SU-DHL-6 (cell line): ENCODE data around the gene SUCLG2.

ENCODE experiments used
- H2AFZ ChIP-seq: fragments of 200-600 bp; sonication (generic); 2 replicates; pipeline ENCODE4 v1.6.1; 2014; ENCODE audit warnings: low read depth, mild to moderate bottlenecking, moderate library complexity, mixed read lengths, antibody characterized with exemption, low read length; ENCODE audit not compliant: severe bottlenecking
- H3F3A ChIP-seq: fragments of 200-600 bp; shearing (Covaris generic); 2 replicates; pipeline ENCODE4 v1.6.0; 2016; ENCODE audit warnings: antibody characterized with exemption, mild to moderate bottlenecking; ENCODE audit not compliant: insufficient read depth
- H3K27ac ChIP-seq: fragments of 200-600 bp; sonication (generic); 2 replicates; pipeline ENCODE4 v1.5.1; 2016; ENCODE audit warnings: low read depth, mild to moderate bottlenecking, low read length, moderate library complexity, mixed read lengths
- H3K27me3 ChIP-seq: fragments of 200-600 bp; sonication (generic), shearing (Covaris generic); 2 replicates; pipeline ENCODE4 v1.6.0; 2014; ENCODE audit warnings: mild to moderate bottlenecking, low read length
- H3K36me3 ChIP-seq: fragments of 200-600 bp; sonication (generic); 2 replicates; pipeline ENCODE4 v1.6.1; 2014; ENCODE audit warnings: mild to moderate bottlenecking, low read length, mixed read lengths
- H3K4me2 ChIP-seq: fragments of 300-600, 200-600 bp; shearing (Covaris generic), sonication (generic); 2 replicates; pipeline ENCODE4 v1.6.0; 2014; ENCODE audit warnings: low read length, low read depth, mild to moderate bottlenecking; ENCODE audit not compliant: poor library complexity, severe bottlenecking
- H3K4me3 ChIP-seq: fragments of 200-600 bp; sonication (generic); 2 replicates; pipeline ENCODE4 v1.5.1; 2014; ENCODE audit warnings: antibody characterized with exemption, low read length, mild to moderate bottlenecking, mixed read lengths; ENCODE audit not compliant: insufficient read depth, poor library complexity, severe bottlenecking
- H3K79me2 ChIP-seq: fragments of 200-600 bp; sonication (generic); 2 replicates; pipeline ENCODE4 v1.6.1; 2014; ENCODE audit warnings: mild to moderate bottlenecking, low read length, moderate library complexity; ENCODE audit not compliant: insufficient read depth
- H3K9ac ChIP-seq: fragments of 200-600 bp; sonication (generic); 2 replicates; pipeline ENCODE4 v1.7.0; 2014; ENCODE audit warnings: mild to moderate bottlenecking, low read length
- H3K9me2 ChIP-seq: fragments of 200-600 bp; sonication (generic); replicated peaks from 2 replicates; pipeline ENCODE4 v1.6.1; 2014; ENCODE audit warnings: low read length; ENCODE audit not compliant: insufficient read depth
- H3K9me3 ChIP-seq: fragments of 200-600 bp; sonication (generic); 2 replicates; pipeline ENCODE4 v1.6.1; 2014; ENCODE audit warnings: low read length, mixed read lengths; ENCODE audit not compliant: insufficient read depth
- H4K20me1 ChIP-seq: fragments of 200-600 bp; sonication (generic); 2 replicates; pipeline ENCODE4 v1.6.1; 2014; ENCODE audit warnings: low read depth, mild to moderate bottlenecking, antibody characterized with exemption, low read length, moderate library complexity, mixed read lengths
- EZH2phosphoT487 ChIP-seq: fragments of 200-600 bp; sonication (generic), shearing (Covaris generic); conservative IDR thresholded peaks from 2 replicates; pipeline ENCODE4 v1.6.1; 2018; ENCODE audit warnings: mild to moderate bottlenecking, antibody characterized with exemption, low read length, moderate library complexity, mixed read lengths
- TF ChIP-seq, protein P1 (sequence below): fragments of 200-600 bp; sonication (generic); IDR thresholded peaks from one replicate; pipeline ENCODE4 v1.5.1; 2017; ENCODE audit warnings: antibody characterized with exemption, mild to moderate bottlenecking, low read length, moderate library complexity; ENCODE audit not compliant: insufficient read depth, poor library complexity, severe bottlenecking

The SUCLG2 gene

DNA sequence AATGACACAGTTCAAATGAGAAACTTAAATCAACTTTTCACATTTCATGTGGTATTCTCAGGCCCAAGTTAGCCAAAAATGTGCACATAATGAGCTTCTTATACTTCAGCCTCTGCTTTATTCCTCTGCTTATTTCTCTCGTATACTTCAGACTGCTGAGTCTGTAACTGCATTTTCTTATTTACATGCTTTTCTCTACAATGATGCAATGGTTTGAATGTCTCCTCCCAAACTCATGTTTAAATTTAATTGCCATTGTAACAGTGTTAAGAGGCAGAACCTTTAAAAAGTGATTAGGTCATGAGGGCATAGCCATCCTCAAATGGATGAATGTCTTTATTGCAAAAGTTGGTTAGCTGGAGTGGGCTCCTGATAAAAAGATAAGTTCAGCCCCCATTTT, 184.2 kb downstream of the SUCLG2 start:
- no peak overlapping the region for H3K27ac ChIP-seq
- no peaks in the 10 kb centered on the region for H3K79me2 ChIP-seq
- no peaks in the 10 kb centered on the region for H4K20me1 ChIP-seq
- H3F3A ChIP-seq: no peaks in the 10 kb centered on the region
- H3K27me3 ChIP-seq: no peaks in the 10 kb centered on the region
- TF ChIP-seq, protein P1, sequence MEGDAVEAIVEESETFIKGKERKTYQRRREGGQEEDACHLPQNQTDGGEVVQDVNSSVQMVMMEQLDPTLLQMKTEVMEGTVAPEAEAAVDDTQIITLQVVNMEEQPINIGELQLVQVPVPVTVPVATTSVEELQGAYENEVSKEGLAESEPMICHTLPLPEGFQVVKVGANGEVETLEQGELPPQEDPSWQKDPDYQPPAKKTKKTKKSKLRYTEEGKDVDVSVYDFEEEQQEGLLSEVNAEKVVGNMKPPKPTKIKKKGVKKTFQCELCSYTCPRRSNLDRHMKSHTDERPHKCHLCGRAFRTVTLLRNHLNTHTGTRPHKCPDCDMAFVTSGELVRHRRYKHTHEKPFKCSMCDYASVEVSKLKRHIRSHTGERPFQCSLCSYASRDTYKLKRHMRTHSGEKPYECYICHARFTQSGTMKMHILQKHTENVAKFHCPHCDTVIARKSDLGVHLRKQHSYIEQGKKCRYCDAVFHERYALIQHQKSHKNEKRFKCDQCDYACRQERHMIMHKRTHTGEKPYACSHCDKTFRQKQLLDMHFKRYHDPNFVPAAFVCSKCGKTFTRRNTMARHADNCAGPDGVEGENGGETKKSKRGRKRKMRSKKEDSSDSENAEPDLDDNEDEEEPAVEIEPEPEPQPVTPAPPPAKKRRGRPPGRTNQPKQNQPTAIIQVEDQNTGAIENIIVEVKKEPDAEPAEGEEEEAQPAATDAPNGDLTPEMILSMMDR: no peak
- no peak for TF ChIP-seq EZH2phosphoT487
- H3K9ac ChIP-seq: no peak overlapping the region
- no peaks in the 10 kb centered on the region for H3K36me3 ChIP-seq
- no peaks in the 10 kb centered on the region for H3K9me3 ChIP-seq
- no peak overlapping the region for H2AFZ ChIP-seq
- no peak overlapping the region for H3K4me2 ChIP-seq
- no peak overlapping the region for H3K4me3 ChIP-seq
- no peaks in the 10 kb centered on the region for H3K9me2 ChIP-seq

DNA sequence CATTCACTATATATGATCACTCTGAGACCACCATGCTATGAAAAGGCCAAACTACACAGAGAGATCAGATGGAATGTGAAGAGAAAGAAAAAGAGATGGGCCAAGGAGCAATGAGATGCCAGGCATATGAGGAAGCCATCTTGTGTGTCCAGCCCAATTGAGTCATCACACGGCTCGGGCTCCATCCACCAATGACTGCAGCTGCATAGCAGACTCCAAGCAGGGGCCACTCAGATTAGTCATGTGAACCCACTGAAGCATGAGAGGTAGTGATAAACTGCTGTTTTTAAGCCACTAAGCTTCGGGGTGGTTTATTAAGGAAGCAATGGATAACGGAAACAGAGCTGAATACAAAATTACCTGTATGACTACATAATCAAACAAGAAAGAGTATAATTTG, 185.9 kb downstream of the SUCLG2 start:
- no peaks in the 10 kb centered on the region for H4K20me1 ChIP-seq
- H3K4me2 ChIP-seq: no peak overlapping the region
- no peaks in the 10 kb centered on the region for H3K27me3 ChIP-seq
- H2AFZ ChIP-seq: no peak overlapping the region
- TF ChIP-seq EZH2phosphoT487: no peak
- TF ChIP-seq, protein P1: no peak
- H3K79me2 ChIP-seq: no peaks in the 10 kb centered on the region
- H3K9ac ChIP-seq: no peak overlapping the region
- no peaks in the 10 kb centered on the region for H3K36me3 ChIP-seq
- no peaks in the 10 kb centered on the region for H3F3A ChIP-seq
- H3K27ac ChIP-seq: no peak overlapping the region
- H3K9me3 ChIP-seq: no peaks in the 10 kb centered on the region
- H3K4me3 ChIP-seq: no peak overlapping the region
- H3K9me2 ChIP-seq: no peaks in the 10 kb centered on the region

DNA sequence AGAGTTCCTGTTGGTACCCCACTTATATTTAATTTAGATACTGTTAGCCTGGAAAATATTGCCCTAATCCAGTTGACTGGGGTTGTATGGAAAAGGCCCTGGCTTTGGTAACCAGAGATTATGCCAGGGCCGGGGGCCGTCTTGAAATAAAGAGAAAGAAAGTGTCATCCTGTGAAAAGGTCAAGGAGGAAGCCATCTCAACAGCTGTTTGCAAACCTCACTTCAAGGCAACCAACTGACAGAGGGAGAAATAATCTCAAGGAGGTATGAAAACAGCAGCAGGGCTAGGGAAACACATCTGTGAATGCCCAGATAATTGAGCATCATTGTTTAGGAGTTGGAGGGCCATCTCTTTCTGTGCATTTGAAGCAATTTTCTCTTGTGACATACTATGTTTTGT, 190.8 kb downstream of the SUCLG2 start:
- H3K9me2 ChIP-seq: no peaks in the 10 kb centered on the region
- H3K9ac ChIP-seq: no peak overlapping the region
- no peak overlapping the region for H2AFZ ChIP-seq
- H3K79me2 ChIP-seq: no peaks in the 10 kb centered on the region
- no peak overlapping the region for H3K27ac ChIP-seq
- no peak overlapping the region for H3K4me3 ChIP-seq
- TF ChIP-seq, protein P1: no peak
- TF ChIP-seq EZH2phosphoT487: no peak
- H3K4me2 ChIP-seq: no peak overlapping the region
- H4K20me1 ChIP-seq: no peaks in the 10 kb centered on the region
- H3K36me3 ChIP-seq: no peaks in the 10 kb centered on the region
- H3F3A ChIP-seq: no peaks in the 10 kb centered on the region
- no peaks in the 10 kb centered on the region for H3K9me3 ChIP-seq
- H3K27me3 ChIP-seq: no peaks in the 10 kb centered on the region
